ENCODE results near the gene C1QC.
"Not testable (repeated sequence)": the region's sequence is repeated elsewhere in the genome, so short reads cannot be mapped to it uniquely, and the experiment has no call there.

The C1QC gene

GRCh38 chr1:22645931-22646330 lies 2.5 kb downstream of the C1QC start:
- in situ Hi-C loops (cut with HindIII; ENCODE audit: low sequenced_read_pairs) = no loop called here

GRCh38 chr1:22646384-22646783 lies 3.0 kb downstream of the C1QC start:
- in situ Hi-C loops (cut with HindIII; ENCODE audit: low sequenced_read_pairs) = no loop called here

- in situ Hi-C loops (cut with HindIII; ENCODE audit: low sequenced_read_pairs) = no loop called here
Observed at GRCh38 chr1:22650089-22650693, 6.8 kb downstream of the C1QC start.

DNA sequence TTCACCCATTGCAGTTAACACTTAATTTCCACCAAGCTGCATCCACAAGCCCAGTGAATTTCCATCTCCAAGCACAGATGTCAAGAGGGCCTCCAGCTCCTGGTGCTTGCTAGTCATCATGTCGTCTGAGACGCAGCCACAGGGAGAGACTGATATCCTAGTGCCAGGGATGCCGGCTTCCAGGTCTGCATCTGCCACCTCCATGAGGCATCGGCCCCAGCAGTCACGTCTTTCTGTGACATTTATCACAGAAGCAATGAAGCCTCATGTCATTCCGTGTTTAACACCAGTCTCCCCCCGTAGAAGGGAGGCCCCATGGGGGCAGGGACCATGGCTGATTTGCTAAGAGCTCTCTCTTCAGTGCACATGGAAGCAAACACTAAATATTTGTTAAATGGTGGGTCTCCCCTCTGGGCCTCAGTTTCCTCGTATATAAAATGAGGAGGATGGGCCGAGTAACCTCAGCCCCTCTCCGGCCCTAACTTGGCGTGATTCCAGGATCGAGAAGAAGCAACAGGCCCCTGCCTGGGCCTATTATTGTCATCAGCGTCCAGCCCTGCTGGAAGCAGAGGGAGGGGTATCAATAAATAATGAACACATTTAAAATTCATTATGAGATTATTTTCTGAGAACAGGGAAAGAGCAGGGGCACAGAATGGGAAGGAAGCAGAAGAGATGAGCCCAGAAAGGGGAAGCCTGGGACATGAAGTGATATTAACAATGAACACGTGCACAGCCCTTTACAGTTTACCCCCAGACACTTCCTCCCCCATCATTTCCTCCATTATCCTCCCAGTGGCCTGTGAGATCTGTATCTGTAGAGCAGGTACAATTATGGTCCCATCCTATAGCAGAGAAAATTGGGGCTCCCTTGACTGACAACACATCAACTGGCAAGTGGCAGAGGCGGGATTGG lies 8.8 kb downstream of the C1QC start:
- in situ Hi-C loops (cut with HindIII; ENCODE audit: low sequenced_read_pairs) = no loop called here

DNA sequence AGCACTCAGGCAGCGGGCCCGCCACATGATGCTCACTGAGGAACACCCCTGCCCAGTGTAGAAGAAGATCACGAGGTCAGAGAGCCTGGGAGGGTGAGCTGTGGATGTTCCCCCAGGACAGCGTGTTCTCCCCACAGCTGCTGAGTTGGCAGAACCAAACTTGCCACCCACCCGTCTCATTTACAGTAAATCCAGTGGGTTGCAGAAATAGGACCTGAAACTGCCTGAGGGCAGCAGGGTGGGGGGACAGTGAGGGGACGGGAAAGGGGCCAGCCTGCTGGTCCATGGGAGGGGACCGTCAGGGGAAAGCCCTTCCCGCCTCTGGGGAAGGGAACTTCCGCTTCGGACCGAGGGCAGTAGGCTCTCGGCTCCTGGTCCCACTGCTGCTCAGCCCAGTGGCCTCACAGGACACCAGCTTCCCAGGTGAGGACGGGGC lies 9.5 kb downstream of the C1QC start, which contains the start of gene C1QB:
Gene C1QB (plus strand): TSS at position 356 of the 436 bp plus-strand sequence. CDS start 6,227 bp downstream, outside the sequence.
- in situ Hi-C loops (cut with HindIII; ENCODE audit: low sequenced_read_pairs) = no loop called here

- in situ Hi-C loops (cut with HindIII; ENCODE audit: low sequenced_read_pairs) = no loop called here
Observed at GRCh38 chr1:22654692-22655091, 11.3 kb downstream of the C1QC start.

GRCh38 chr1:22658385-22659163 lies 15.1 kb downstream of the C1QC start:
- in situ Hi-C loops (cut with HindIII; ENCODE audit: low sequenced_read_pairs) = no loop called here

- in situ Hi-C loops (cut with HindIII; ENCODE audit: low sequenced_read_pairs) = no loop called here
Observed at GRCh38 chr1:22660716-22661241, 17.3 kb downstream of the C1QC start.

DNA sequence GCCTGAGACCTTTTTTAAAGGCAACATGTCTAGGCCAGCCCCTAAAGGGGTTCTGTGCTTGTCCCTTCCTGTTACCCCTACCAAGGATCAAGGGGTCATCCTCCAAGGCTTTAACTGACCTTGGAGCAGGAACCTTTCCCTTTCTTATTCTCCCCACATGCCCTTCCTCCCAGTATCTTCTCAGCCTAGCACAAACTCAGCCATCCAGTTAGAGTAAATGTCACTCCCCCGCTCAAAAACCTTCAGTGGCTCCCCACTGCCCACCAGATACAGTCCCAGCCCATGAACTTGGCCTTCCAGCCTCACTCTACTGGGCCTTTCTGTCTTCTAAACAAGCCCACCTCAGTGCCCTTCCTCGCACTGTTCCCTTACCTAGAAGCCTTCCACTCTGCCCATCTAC lies 18.4 kb downstream of the C1QC start:
- in situ Hi-C loops (cut with HindIII; ENCODE audit: low sequenced_read_pairs) = no loop called here

- in situ Hi-C loops (cut with HindIII; ENCODE audit: low sequenced_read_pairs) = no loop called here
Observed at GRCh38 chr1:22662318-22662717, 18.9 kb downstream of the C1QC start.

DNA sequence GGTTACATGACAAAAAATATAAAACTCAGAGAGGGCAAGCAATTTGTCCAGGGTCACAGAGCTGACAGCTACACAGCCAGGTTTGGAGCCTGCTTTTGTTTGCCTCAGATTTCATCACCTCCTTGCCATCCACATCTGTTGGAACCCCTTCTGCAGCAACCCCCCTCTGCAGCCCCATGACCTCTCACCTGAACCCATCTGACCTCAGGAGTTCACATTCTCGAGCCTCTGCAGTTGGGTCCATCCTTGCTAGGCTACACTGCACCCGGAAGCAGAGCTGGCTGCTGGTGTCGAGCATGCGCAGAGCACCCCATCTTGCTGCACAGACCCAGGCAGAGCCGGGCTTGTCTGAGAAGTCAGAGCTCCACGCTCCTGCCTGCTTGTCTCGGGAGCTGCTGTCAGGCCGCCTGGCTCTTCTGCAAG lies 19.6 kb downstream of the C1QC start:
- in situ Hi-C loops (cut with HindIII; ENCODE audit: low sequenced_read_pairs) = no loop called here

DNA sequence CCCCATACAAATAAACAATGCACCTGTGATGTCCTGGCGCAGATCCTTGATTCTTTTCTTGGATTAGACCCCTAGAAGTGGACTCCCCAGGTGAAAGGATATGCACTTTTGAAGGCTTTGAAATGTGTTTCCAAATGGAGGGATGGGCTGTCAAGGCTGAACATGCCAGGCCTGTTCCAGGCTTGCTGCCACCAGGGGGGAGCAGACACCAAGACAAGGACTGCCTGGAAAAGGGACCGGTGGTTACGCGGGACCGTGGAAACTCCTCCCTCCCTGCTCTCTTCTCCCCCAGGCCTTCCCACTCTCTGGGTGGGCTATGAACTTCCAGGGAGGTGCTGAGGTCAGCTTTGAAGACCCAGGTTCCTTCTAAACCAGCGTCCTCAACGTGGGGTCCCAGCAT lies 22.3 kb downstream of the C1QC start:
- in situ Hi-C loops (cut with HindIII; ENCODE audit: low sequenced_read_pairs) = loop anchor here (5.0 kb wide), 3 partner anchors 57 to 302 kb away; no protein-coding TSS in a partner anchor

- in situ Hi-C loops (cut with HindIII; ENCODE audit: low sequenced_read_pairs) = loop anchor here (5.0 kb wide), 3 partner anchors 56 to 301 kb away; no protein-coding TSS in a partner anchor
Observed at GRCh38 chr1:22666412-22666811, 23.0 kb downstream of the C1QC start.

DNA sequence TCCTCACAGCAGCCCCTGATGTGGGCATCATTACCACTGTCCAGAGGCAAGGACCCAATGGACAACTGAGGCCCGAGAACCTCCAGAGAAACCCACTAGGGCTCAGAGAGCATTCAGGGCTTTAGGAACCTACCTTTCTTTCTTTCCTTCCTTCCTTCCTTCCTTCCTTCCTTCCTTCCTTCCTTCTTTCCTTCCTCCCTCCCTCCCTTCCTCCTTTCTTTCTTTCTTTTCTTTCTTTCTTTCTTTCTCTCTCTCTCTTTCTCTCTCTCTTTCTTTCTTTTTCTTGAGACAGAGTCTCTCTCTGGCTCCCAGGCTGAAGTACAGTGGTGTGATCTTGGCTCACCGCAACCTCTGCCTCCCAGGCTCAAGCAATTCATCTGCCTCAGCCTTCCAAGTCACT lies 25.4 kb downstream of the C1QC start:
- in situ Hi-C loops (cut with HindIII; ENCODE audit: low sequenced_read_pairs) = loop anchor here (5.0 kb wide), 3 partner anchors 53 to 298 kb away; no protein-coding TSS in a partner anchor

- in situ Hi-C loops (cut with HindIII; ENCODE audit: low sequenced_read_pairs) = no loop called here
Observed at GRCh38 chr1:22670352-22670975, 27.0 kb downstream of the C1QC start.

DNA sequence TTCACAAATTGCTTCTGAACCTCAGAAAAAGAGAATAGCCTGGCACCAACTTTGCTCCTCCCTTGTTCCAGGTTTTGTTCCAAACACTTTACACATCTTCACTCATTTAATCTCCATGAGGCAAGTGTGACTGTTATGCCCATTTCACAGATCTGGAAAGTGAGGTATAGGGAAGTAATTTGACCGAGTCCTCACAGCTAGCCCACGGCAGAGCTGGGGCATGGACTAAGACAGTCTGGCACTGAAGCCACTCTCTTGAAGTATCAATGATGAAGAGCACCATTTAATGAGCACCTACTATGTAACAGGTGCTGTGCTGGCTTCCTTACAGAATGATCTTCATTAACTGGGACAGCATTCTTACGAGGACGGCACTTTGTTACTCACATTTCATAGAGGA lies 28.6 kb downstream of the C1QC start:
- in situ Hi-C loops (cut with HindIII; ENCODE audit: low sequenced_read_pairs) = no loop called here

- in situ Hi-C loops (cut with HindIII; ENCODE audit: low sequenced_read_pairs) = no loop called here
Observed at GRCh38 chr1:22673486-22674409, 30.3 kb downstream of the C1QC start.

DNA sequence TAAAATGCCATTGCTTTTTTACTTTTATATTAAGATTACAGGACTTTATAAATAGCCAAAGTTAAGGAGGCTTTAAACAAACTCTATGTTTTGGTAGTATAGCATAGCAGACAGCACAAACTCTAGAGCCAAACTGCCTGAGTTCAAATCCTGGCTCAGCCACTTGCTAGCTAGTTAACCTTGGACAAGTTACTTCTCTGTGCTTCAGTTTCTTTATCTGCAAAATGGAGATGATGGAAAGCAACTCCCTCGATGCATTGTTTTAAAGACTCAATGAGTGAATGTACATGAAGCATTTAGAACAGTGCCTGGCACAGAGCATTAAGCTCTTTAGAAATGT lies 30.9 kb downstream of the C1QC start:
- in situ Hi-C loops (cut with HindIII; ENCODE audit: low sequenced_read_pairs) = no loop called here

- in situ Hi-C loops (cut with HindIII; ENCODE audit: low sequenced_read_pairs) = not testable (repeated sequence)
Observed at GRCh38 chr1:22676151-22676550, 32.7 kb downstream of the C1QC start.
